ENCODE results near the gene OLFML2A. TPM values are rescaled to one million over a fixed set of nuclear protein-coding genes. Genes with fewer than 3 reads are reported as not detected.
A peak's percentile ranks its signal among the peaks of the same experiment; 100 is the strongest.

OLFML2A gene
- polyA plus RNA-seq = 0.15 and 0.48 TPM in 2 replicates
- 0.46 and 0.49 TPM in 2 replicates for polyA minus RNA-seq

GRCh38 chr9:124776954-124777648, at the start of gene OLFML2A:
Gene OLFML2A (plus strand): TSS chr9:124777133. CDS start chr9:124777271, 138 bp downstream.
- H2AFZ ChIP-seq (ENCODE audit: low read depth, low read length) = no peak within 1 kb of the TSS
- H3K27ac ChIP-seq (ENCODE audit: low read length) = no peak within 1 kb of the TSS
- no peaks in the 10 kb centered on the region for H4K20me1 ChIP-seq (ENCODE audit: insufficient read depth)
- no peaks in the 10 kb centered on the region for H3K79me2 ChIP-seq (replicated peaks; ENCODE audit: insufficient read depth, low read length)
- peak within 1 kb of the TSS; percentile 56 for H3K4me3 ChIP-seq (ENCODE audit: low read length)
- peaks cover 22% of the 10 kb centered on the region for H3K27me3 ChIP-seq (ENCODE audit: insufficient read depth, low read depth, low read length)
- H3K9me3 ChIP-seq (ENCODE audit: low read length) = no peaks in the 10 kb centered on the region
- no peaks in the 10 kb centered on the region for H3F3A ChIP-seq (ENCODE audit: insufficient read depth, low read length, poor library complexity, severe bottlenecking)
- H3K9me2 ChIP-seq (ENCODE audit: insufficient read depth, low read length) = no peaks in the 10 kb centered on the region
- no peak within 1 kb of the TSS for H3K4me2 ChIP-seq (ENCODE audit: low read length)
- peak; percentile 69 for TF ChIP-seq CTCF (IDR thresholded peaks at IDR 0.05; ENCODE audit: poor library complexity, severe bottlenecking)
- peak; percentile 35 for TF ChIP-seq MXI1 (conservative IDR thresholded peaks at IDR 0.05; ENCODE audit: poor library complexity, severe bottlenecking)
- no peak for TF ChIP-seq EZH2 (IDR thresholded peaks at IDR 0.05; ENCODE audit: borderline replicate concordance, insufficient read depth, low read length, poor library complexity, severe bottlenecking)
- no peak for TF ChIP-seq TAF1 (IDR thresholded peaks at IDR 0.05; ENCODE audit: low read depth)
- TF ChIP-seq RAD21 (conservative IDR thresholded peaks at IDR 0.05) = peak; percentile 29
- peak; percentile 45 for TF ChIP-seq SMC3 (conservative IDR thresholded peaks at IDR 0.05; ENCODE audit: poor library complexity)
- no peak for TF ChIP-seq EP300 (conservative IDR thresholded peaks at IDR 0.05; ENCODE audit: poor library complexity, severe bottlenecking)
- TF ChIP-seq POLR2AphosphoS5 (IDR thresholded peaks at IDR 0.05) = no peak
- no peak for TF ChIP-seq REST (IDR thresholded peaks at IDR 0.05; ENCODE audit: borderline replicate concordance)
- H3K9ac ChIP-seq (ENCODE audit: low read length) = peak within 1 kb of the TSS; percentile 12
- no peaks in the 10 kb centered on the region for H3K36me3 ChIP-seq (ENCODE audit: insufficient read depth, low read length)

GRCh38 chr9:124730772-124731171, 46.2 kb upstream of the OLFML2A start:
- no peak for TF ChIP-seq POLR2AphosphoS5 (IDR thresholded peaks at IDR 0.05)
- TF ChIP-seq MXI1 (conservative IDR thresholded peaks at IDR 0.05; ENCODE audit: poor library complexity, severe bottlenecking) = no peak
- TF ChIP-seq EZH2 (IDR thresholded peaks at IDR 0.05; ENCODE audit: borderline replicate concordance, insufficient read depth, low read length, poor library complexity, severe bottlenecking) = no peak
- TF ChIP-seq TAF1 (IDR thresholded peaks at IDR 0.05; ENCODE audit: low read depth) = no peak
- no peak for TF ChIP-seq RAD21 (conservative IDR thresholded peaks at IDR 0.05)
- TF ChIP-seq REST (IDR thresholded peaks at IDR 0.05; ENCODE audit: borderline replicate concordance) = no peak
- TF ChIP-seq SMC3 (conservative IDR thresholded peaks at IDR 0.05; ENCODE audit: poor library complexity) = no peak
- TF ChIP-seq CTCF (IDR thresholded peaks at IDR 0.05; ENCODE audit: poor library complexity, severe bottlenecking) = no peak
- no peak for TF ChIP-seq EP300 (conservative IDR thresholded peaks at IDR 0.05; ENCODE audit: poor library complexity, severe bottlenecking)
- no peak overlapping the region for H3K27ac ChIP-seq (ENCODE audit: low read length)
- H3K9ac ChIP-seq (ENCODE audit: low read length) = no peak overlapping the region
- no peaks in the 10 kb centered on the region for H3K36me3 ChIP-seq (ENCODE audit: insufficient read depth, low read length)
- H3K9me3 ChIP-seq (ENCODE audit: low read length) = no peaks in the 10 kb centered on the region
- H3K27me3 ChIP-seq (ENCODE audit: insufficient read depth, low read depth, low read length) = no peaks in the 10 kb centered on the region
- no peaks in the 10 kb centered on the region for H3K79me2 ChIP-seq (replicated peaks; ENCODE audit: insufficient read depth, low read length)
- no peaks in the 10 kb centered on the region for H3F3A ChIP-seq (ENCODE audit: insufficient read depth, low read length, poor library complexity, severe bottlenecking)
- H3K4me2 ChIP-seq (ENCODE audit: low read length) = no peak overlapping the region
- no peaks in the 10 kb centered on the region for H3K9me2 ChIP-seq (ENCODE audit: insufficient read depth, low read length)
- H2AFZ ChIP-seq (ENCODE audit: low read depth, low read length) = no peak overlapping the region
- H3K4me3 ChIP-seq (ENCODE audit: low read length) = no peak overlapping the region
- no peaks in the 10 kb centered on the region for H4K20me1 ChIP-seq (ENCODE audit: insufficient read depth)

All from neural cell (in vitro differentiated cells).